B cell (primary cell): ENCODE measurements around the gene MMP14. TPM values are rescaled to one million over a fixed set of nuclear protein-coding genes. Genes with fewer than 3 reads are reported as not detected.

ENCODE experiments used
- ATAC-seq: fragments of 200-7000 bp; cut with Tn5 transposase; one replicate; pipeline ENCODE4 v1.10.0; 2021; ENCODE audit warnings: low read depth, mild to moderate bottlenecking, moderate number of reproducible peaks, moderate library complexity
- CTCF ChIA-PET: fragments of 350-600 bp; sonication (Branson Sonifier 250); formaldehyde crosslinking; loops from one replicate; lab custom pipeline; 2021; ENCODE audit warnings: antibody characterized with exemption, inconsistent platforms; lab: Charles Lee
- POLR2A ChIA-PET: fragments of 350-600 bp; sonication (Branson Sonifier 250); formaldehyde crosslinking; loops from one replicate; lab custom pipeline; 2021; ENCODE audit warnings: antibody characterized with exemption; lab: Charles Lee
- DNase-seq: peaks from one replicate; pipeline ENCODE4 v3.0.0; 2013
- H2AFZ ChIP-seq: 2 replicates; pipeline ENCODE4 v1.6.1; 2012; ENCODE audit warnings: mild to moderate bottlenecking, low read depth, low read length; ENCODE audit not compliant: insufficient read depth, poor library complexity, severe bottlenecking
- H3K27ac ChIP-seq, 2 donors: 1 replicate in 1 of 2; 2 replicates in 1 of 2; pipeline ENCODE4 v1.5.1; 2012 to 2013; ENCODE audit warnings: low read length in 2 of 2, mild to moderate bottlenecking in 2 of 2, moderate library complexity in 1 of 2
- H3K27me3 ChIP-seq, 4 experiments: fragments of 200-600 bp in 1 of 4; sonication (generic) in 1 of 4; replicated peaks in 1 of 4; 1 replicate in 2 of 4; 2 replicates in 2 of 4; pipeline versions ENCODE4 v1.6.1 to v1.7.0; 2013 to 2016; ENCODE audit warnings: low read length in 3 of 4, mild to moderate bottlenecking in 2 of 4, mixed read lengths in 1 of 4, moderate library complexity in 1 of 4; ENCODE audit not compliant: insufficient read depth in 4 of 4, control insufficient read depth in 3 of 4; ENCODE audit errors: control extremely low read depth in 1 of 4
- H3K36me3 ChIP-seq, 2 experiments: replicated peaks in 1 of 2; 1 replicate in 1 of 2; 2 replicates in 1 of 2; pipeline versions ENCODE4 v1.6.1 to v1.7.1; 2013; ENCODE audit warnings: low read length in 1 of 2; ENCODE audit not compliant: insufficient read depth in 2 of 2, control insufficient read depth in 1 of 2; ENCODE audit errors: control extremely low read depth in 1 of 2, extremely low read depth in 1 of 2
- H3K4me1 ChIP-seq, 2 donors: fragments of 200-600 bp in 1 of 2; sonication (generic) in 1 of 2; 1 replicate in 1 of 2; 2 replicates in 1 of 2; pipeline versions ENCODE4 v1.5.1 to v1.6.1; 2013 to 2017; ENCODE audit warnings: low read length in 2 of 2; ENCODE audit not compliant: control insufficient read depth in 2 of 2, insufficient read depth in 2 of 2
- H3K4me2 ChIP-seq: replicated peaks from 2 replicates; pipeline ENCODE3; 2012; ENCODE audit warnings: mild to moderate bottlenecking, low read depth, low read length; ENCODE audit not compliant: poor library complexity, severe bottlenecking
- H3K4me3 ChIP-seq, 5 experiments: fragments of 200-600 bp in 1 of 5; sonication (generic) in 1 of 5; 1 replicate in 3 of 5; 2 replicates in 2 of 5; pipeline versions ENCODE4 v1.5.1 to v1.7.0; 2011 to 2016; ENCODE audit warnings: low read length in 4 of 5, mild to moderate bottlenecking in 4 of 5, low read depth in 2 of 5, control low read depth in 1 of 5, moderate library complexity in 1 of 5; ENCODE audit not compliant: insufficient read depth in 1 of 5; ENCODE audit errors: control extremely low read depth in 1 of 5, extremely low read depth in 1 of 5
- H3K79me2 ChIP-seq: fragments of 200-600 bp; sonication (generic); one replicate; pipeline ENCODE4 v1.6.0; 2016; ENCODE audit warnings: low read length; ENCODE audit not compliant: control insufficient read depth, insufficient read depth
- H3K9ac ChIP-seq: fragments of 200-600 bp; sonication (generic); 2 replicates; pipeline ENCODE4 v1.6.1; 2017; ENCODE audit warnings: mild to moderate bottlenecking, low read length, moderate library complexity
- H3K9me3 ChIP-seq, 3 donors: one replicate each; pipeline versions ENCODE4 v1.6.1 to v1.7.1; 2013; ENCODE audit warnings: low read length in 2 of 3; ENCODE audit not compliant: control insufficient read depth in 2 of 3, insufficient read depth in 1 of 3; ENCODE audit errors: control extremely low read depth in 1 of 3
- H4K20me1 ChIP-seq: 2 replicates; pipeline ENCODE4 v1.6.0; 2012; ENCODE audit warnings: mild to moderate bottlenecking, low read length; ENCODE audit not compliant: insufficient read depth, control insufficient read depth, poor library complexity, severe bottlenecking
- H3K27ac Mint-ChIP-seq: one replicate; pipeline ENCODE4 v1.8.0; 2021; ENCODE audit warnings: mixed read lengths
- H3K27me3 Mint-ChIP-seq: one replicate; pipeline ENCODE4 v1.8.0; 2021; ENCODE audit warnings: mixed read lengths
- H3K4me1 Mint-ChIP-seq: one replicate; pipeline ENCODE4 v1.8.0; 2021; ENCODE audit warnings: mixed read lengths
- H3K4me3 Mint-ChIP-seq: one replicate; pipeline ENCODE4 v1.8.0; 2021; ENCODE audit warnings: mixed read lengths
- H3K9me3 Mint-ChIP-seq: one replicate; pipeline ENCODE4 v1.8.0; 2022; ENCODE audit warnings: mixed read lengths; ENCODE audit not compliant: insufficient read depth
- EZH2 ChIP-seq: IDR thresholded peaks from 2 replicates; pipeline ENCODE4 v1.6.1; 2012; ENCODE audit warnings: borderline replicate concordance, low read depth, mild to moderate bottlenecking, moderate library complexity, low read length; ENCODE audit not compliant: insufficient read depth, poor library complexity, severe bottlenecking
- WGBS: methylation state at CpG from one replicate; pipeline ENCODE4 v1.1.5; 2013; ENCODE audit warnings: missing lambda C conversion rate; ENCODE audit not compliant: insufficient coverage; 5-methylcytosine and 5-hydroxymethylcytosine counted together
- intact Hi-C: fragments of 100-400 bp; cut with micrococcal nuclease; formaldehyde crosslinking; loops from one replicate; pipeline ENCODE4 v1.10.0; 2022
- polyA plus RNA-seq: library from polyadenylated mRNA; depleted of rRNA; stranded (reverse); fragments of >200 nt; gene quantifications from 2 replicates; pipeline ENCODE4 v1.2.3, GENCODE V29; 2012
- total RNA-seq, 2 donors: library from RNA; stranded (reverse); fragments of 120-200 nt in 1 of 2; gene quantifications; 1 replicate in 1 of 2; 2 replicates in 1 of 2; pipeline versions ENCODE4 v1.2.3 to v1.2.4, GENCODE V29; 2013 to 2022
- TF ChIP-seq, protein P1 (sequence below): fragments of 200-600 bp; IDR thresholded peaks from one replicate; pipeline ENCODE4 v1.8.0; 2022; ENCODE audit warnings: antibody characterized with exemption, mild to moderate bottlenecking

MMP14 gene
- total and polyA plus RNA-seq, 2 donors (not counting 1 experiment from before 2014, with no cell fraction given) = 1.0 to 3.5 TPM

DNA sequence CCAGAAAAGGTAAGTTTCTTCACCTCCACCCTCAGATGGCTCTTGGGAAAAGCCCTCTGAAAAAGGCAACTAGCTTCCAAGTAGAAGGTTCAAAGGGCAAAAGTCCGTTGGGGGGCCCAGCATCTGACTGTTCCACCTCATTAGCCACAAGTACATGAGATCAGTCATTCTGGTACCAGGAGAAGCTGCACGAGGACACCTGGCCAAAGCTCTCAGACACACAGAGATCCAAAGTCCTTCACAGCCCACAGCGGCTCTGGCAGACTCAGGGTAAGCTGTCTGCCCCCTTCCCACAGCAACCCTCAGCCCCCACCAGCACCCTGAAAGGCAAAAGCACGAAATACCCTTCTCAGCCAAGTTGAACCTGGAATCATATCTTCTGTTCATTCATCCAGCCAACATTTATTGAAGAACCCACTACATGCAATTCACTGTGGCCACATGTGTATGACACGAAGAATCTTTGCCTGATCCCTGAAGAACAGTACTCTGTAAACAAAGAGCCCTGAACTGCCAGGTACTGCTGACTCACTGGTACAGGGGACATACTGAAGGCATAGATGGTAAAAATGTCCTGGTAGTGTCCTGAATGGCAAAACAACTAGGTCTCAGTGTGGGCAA is 40.2 kb upstream of the MMP14 start:
- ATAC-seq (no peak), DNase-seq (no peak)
- Histone ChIP-seq H3K4me2 (no peak overlapping the region), H3K9me3 (peaks cover 0 to 8% (median 0%) of the 10 kb centered on the region in 3 donors), H3K4me3 (no peak overlapping the region), H3K4me1 (peaks cover 26 to 37% of the 10 kb centered on the region in 2 donors), H3K79me2 (peaks cover 3% of the 10 kb centered on the region), H3K27ac (peak overlapping the region in 1 of 2 donors; percentile 18), H3K27me3 (no peaks in the 10 kb centered on the region), H4K20me1 (no peaks in the 10 kb centered on the region), H2AFZ (no peak overlapping the region), H3K36me3 (peaks cover 0 to 8% of the 10 kb centered on the region in 2 experiments), H3K9ac (no peak overlapping the region)
- WGBS = 56% methylated on average over 4 of the region's 5 CpGs
- TF ChIP-seq, protein P1, sequence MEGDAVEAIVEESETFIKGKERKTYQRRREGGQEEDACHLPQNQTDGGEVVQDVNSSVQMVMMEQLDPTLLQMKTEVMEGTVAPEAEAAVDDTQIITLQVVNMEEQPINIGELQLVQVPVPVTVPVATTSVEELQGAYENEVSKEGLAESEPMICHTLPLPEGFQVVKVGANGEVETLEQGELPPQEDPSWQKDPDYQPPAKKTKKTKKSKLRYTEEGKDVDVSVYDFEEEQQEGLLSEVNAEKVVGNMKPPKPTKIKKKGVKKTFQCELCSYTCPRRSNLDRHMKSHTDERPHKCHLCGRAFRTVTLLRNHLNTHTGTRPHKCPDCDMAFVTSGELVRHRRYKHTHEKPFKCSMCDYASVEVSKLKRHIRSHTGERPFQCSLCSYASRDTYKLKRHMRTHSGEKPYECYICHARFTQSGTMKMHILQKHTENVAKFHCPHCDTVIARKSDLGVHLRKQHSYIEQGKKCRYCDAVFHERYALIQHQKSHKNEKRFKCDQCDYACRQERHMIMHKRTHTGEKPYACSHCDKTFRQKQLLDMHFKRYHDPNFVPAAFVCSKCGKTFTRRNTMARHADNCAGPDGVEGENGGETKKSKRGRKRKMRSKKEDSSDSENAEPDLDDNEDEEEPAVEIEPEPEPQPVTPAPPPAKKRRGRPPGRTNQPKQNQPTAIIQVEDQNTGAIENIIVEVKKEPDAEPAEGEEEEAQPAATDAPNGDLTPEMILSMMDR = no peak
- no peaks in the 10 kb centered on the region for H3K27me3 Mint-ChIP-seq
- intact Hi-C loops = no loop called here
- H3K4me1 Mint-ChIP-seq = peaks cover 72% of the 10 kb centered on the region
- H3K4me3 Mint-ChIP-seq = peak overlapping the region; percentile 13
- H3K27ac Mint-ChIP-seq = peak overlapping the region; percentile 93
- ChIA-PET CTCF (interaction anchor here (0.5 to 5.7 kb wide), 8 partner anchors 11 to 226 kb away, joined by 3 to 29 read pairs (median 4); no protein-coding TSS in a partner anchor), POLR2A (interaction anchor here (1.3 to 1.8 kb wide), 2 partner anchors 13 to 75 kb away, joined by 3 to 4 read pairs; partner anchors contain the start of gene LRP10)
- H3K9me3 Mint-ChIP-seq = no peaks in the 10 kb centered on the region

DNA sequence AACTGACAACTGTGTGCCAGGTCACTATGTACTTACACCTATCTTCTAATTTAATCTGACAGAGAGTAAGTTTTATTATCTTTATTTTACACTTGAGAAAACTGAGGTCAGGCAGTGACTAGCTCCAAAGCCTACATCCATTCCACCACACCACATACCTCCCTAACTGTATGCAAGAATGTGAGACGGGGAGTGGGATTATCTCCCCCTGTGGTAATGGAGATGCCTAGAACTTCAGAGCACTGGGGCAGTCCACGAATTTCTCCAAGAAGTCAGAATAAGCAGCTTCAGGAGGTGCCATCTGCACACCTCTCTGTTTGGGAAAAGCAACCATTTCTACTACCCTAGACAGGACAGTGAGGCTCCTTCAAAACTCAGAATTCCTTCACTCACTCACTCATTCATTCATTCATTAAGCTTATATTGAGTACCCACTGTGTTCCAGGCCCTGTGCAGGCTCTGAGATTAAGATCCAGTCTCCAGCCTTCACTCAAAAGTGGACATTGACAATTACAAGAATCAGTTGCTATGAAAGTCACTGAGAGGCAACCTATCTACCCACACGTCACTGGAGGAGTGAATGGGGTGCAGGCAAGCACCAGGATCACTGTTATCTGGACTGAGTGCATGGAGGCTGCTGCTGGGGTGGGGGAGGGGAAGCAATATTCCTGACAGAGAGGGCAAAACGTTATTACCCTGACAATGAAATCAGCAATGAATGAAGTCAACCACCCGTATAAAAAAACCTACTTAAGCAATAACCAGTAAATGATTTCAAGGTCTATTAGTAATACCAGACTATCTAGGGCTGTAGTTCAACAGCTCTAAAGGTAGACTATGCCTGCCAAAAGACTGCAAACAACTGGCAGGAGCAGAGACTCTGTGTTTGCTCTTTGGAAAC is 39.1 kb upstream of the MMP14 start:
- no peak overlapping the region for H3K9ac ChIP-seq
- H4K20me1 ChIP-seq = no peaks in the 10 kb centered on the region
- H3K9me3 ChIP-seq = peaks cover 0 to 4% (median 0%) of the 10 kb centered on the region in 3 donors
- ChIA-PET CTCF (interaction anchor here (0.9 to 5.7 kb wide), 6 partner anchors 16 to 76 kb away, joined by 3 to 29 read pairs (median 4); no protein-coding TSS in a partner anchor), POLR2A (interaction anchor here (0.7 to 1.3 kb wide), 2 partner anchors 10 to 12 kb away, joined by 3 read pairs; no protein-coding TSS in a partner anchor)
- H3K4me1 ChIP-seq = peaks cover 22 to 36% of the 10 kb centered on the region in 2 donors
- Mint-ChIP-seq H3K4me1 (peaks cover 71% of the 10 kb centered on the region), H3K27ac (peak overlapping the region; percentile 48), H3K9me3 (no peaks in the 10 kb centered on the region), H3K27me3 (no peaks in the 10 kb centered on the region), H3K4me3 (no peak overlapping the region)
- H2AFZ ChIP-seq = no peak overlapping the region
- DNase-seq (no peak), ATAC-seq (no peak)
- no peaks in the 10 kb centered on the region for H3K27me3 ChIP-seq
- H3K4me2 ChIP-seq = no peak overlapping the region
- WGBS = 63% methylated on average over 1 of the region's 5 CpGs
- TF ChIP-seq, protein P1 = no peak
- TF ChIP-seq EZH2 = no peak
- H3K79me2 ChIP-seq = peaks cover 7% of the 10 kb centered on the region
- H3K4me3 ChIP-seq = no peak overlapping the region
- H3K36me3 ChIP-seq = peaks cover 0 to 8% of the 10 kb centered on the region in 2 experiments
- intact Hi-C loops = no loop called here
- H3K27ac ChIP-seq = no peak overlapping the region
